ENCODE results near the gene ZFYVE21.

- TF ChIP-seq, protein P1, sequence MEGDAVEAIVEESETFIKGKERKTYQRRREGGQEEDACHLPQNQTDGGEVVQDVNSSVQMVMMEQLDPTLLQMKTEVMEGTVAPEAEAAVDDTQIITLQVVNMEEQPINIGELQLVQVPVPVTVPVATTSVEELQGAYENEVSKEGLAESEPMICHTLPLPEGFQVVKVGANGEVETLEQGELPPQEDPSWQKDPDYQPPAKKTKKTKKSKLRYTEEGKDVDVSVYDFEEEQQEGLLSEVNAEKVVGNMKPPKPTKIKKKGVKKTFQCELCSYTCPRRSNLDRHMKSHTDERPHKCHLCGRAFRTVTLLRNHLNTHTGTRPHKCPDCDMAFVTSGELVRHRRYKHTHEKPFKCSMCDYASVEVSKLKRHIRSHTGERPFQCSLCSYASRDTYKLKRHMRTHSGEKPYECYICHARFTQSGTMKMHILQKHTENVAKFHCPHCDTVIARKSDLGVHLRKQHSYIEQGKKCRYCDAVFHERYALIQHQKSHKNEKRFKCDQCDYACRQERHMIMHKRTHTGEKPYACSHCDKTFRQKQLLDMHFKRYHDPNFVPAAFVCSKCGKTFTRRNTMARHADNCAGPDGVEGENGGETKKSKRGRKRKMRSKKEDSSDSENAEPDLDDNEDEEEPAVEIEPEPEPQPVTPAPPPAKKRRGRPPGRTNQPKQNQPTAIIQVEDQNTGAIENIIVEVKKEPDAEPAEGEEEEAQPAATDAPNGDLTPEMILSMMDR (conservative IDR thresholded peaks at IDR 0.05 in 1 of 2, IDR thresholded peaks at IDR 0.05 in 1 of 2; ENCODE audit: extremely low read depth in 1 of 2, insufficient read depth in 1 of 2, low read depth in 1 of 2, low read length in 2 of 2) = no peak
- TF ChIP-seq EZH2 (IDR thresholded peaks at IDR 0.05; ENCODE audit: borderline replicate concordance, low read length) = no peak
These were observed 30.7 kb upstream of the ZFYVE21 start for GRCh38 chr14:103684871-103685270.
